CD4-positive, alpha-beta memory T cell (primary cell): Measurements from ENCODE around the gene INPP4B. TPM values are rescaled to one million over a fixed set of nuclear protein-coding genes. Genes with fewer than 3 reads are reported as not detected.

Experiments used
- CTCF ChIA-PET: fragments of 350-600 bp; sonication (Branson Sonifier 250); formaldehyde crosslinking; loops from one replicate; lab custom pipeline; 2021; ENCODE audit warnings: inconsistent platforms; ENCODE audit not compliant: partially characterized antibody; lab: Charles Lee
- POLR2A ChIA-PET: fragments of 350-600 bp; sonication (Branson Sonifier 250); formaldehyde crosslinking; loops from one replicate; lab custom pipeline; 2021; ENCODE audit not compliant: partially characterized antibody; lab: Charles Lee
- DNase-seq, 5 donors: peaks; one replicate each; pipeline versions ENCODE4 v3.0.0 to v3.0.0-alpha.2; 2020 to 2022; ENCODE audit warnings: mixed read lengths in 1 of 5
- H3K27ac ChIP-seq: one replicate; pipeline ENCODE4 v1.7.0; 2013; ENCODE audit warnings: low read depth, low read length
- H3K27me3 ChIP-seq: 2 replicates; pipeline ENCODE4 v1.7.0; 2013; ENCODE audit warnings: mild to moderate bottlenecking, low read length, moderate library complexity; ENCODE audit not compliant: insufficient read depth
- H3K36me3 ChIP-seq: 2 replicates; pipeline ENCODE4 v1.7.0; 2013; ENCODE audit warnings: mild to moderate bottlenecking, low read length, moderate library complexity; ENCODE audit not compliant: insufficient read depth
- H3K4me1 ChIP-seq: 2 replicates; pipeline ENCODE4 v1.7.0; 2013; ENCODE audit warnings: mild to moderate bottlenecking, low read length, moderate library complexity; ENCODE audit not compliant: insufficient read depth
- H3K4me3 ChIP-seq, 2 donors: one replicate each; pipeline ENCODE4 v1.7.0; 2013; ENCODE audit warnings: low read length in 2 of 2, mild to moderate bottlenecking in 1 of 2
- H3K9me3 ChIP-seq, 2 donors: one replicate each; pipeline ENCODE4 v1.7.0; 2013; ENCODE audit warnings: low read length in 2 of 2, control low read depth in 1 of 2; ENCODE audit not compliant: control insufficient read depth in 1 of 2
- H3K27ac Mint-ChIP-seq, 7 donors: one replicate each; pipeline ENCODE4 v1.8.0; 2020 to 2021; ENCODE audit warnings: mixed read lengths in 7 of 7, mild to moderate bottlenecking in 6 of 7, inconsistent platforms in 3 of 7, moderate library complexity in 3 of 7
- H3K27me3 Mint-ChIP-seq, 2 donors: one replicate each; pipeline ENCODE4 v1.8.0; 2020 to 2021; ENCODE audit warnings: mixed read lengths in 2 of 2
- H3K36me3 Mint-ChIP-seq, 2 donors: one replicate each; pipeline ENCODE4 v1.8.0; 2020 to 2021; ENCODE audit warnings: mixed read lengths in 2 of 2, inconsistent platforms in 1 of 2, mild to moderate bottlenecking in 1 of 2
- H3K4me1 Mint-ChIP-seq, 4 donors: one replicate each; pipeline ENCODE4 v1.8.0; 2020 to 2021; ENCODE audit warnings: mixed read lengths in 4 of 4, mild to moderate bottlenecking in 1 of 4
- H3K4me3 Mint-ChIP-seq, 8 donors: one replicate each; pipeline ENCODE4 v1.8.0; 2020 to 2021; ENCODE audit warnings: mixed read lengths in 8 of 8, mild to moderate bottlenecking in 7 of 8, moderate library complexity in 6 of 8, inconsistent platforms in 3 of 8
- H3K9me3 Mint-ChIP-seq, 8 donors: one replicate each; pipeline ENCODE4 v1.8.0; 2020 to 2021; ENCODE audit warnings: mixed read lengths in 8 of 8, mild to moderate bottlenecking in 5 of 8, inconsistent platforms in 3 of 8, moderate library complexity in 1 of 8
- intact Hi-C: fragments of 100-400 bp; cut with micrococcal nuclease; formaldehyde crosslinking; loops from one replicate; pipeline ENCODE4 v1.15.1; 2023
- polyA plus RNA-seq, 2 donors: library from polyadenylated mRNA; unstranded; fragments of 300-500 nt; fragmentation: Illumina TruSeq; gene quantifications; one replicate each; pipeline ENCODE4 v1.2.3, GENCODE V29; 2021
- total RNA-seq, 2 experiments: library from RNA; stranded (reverse); gene quantifications; one replicate each; pipeline ENCODE4 v1.2.3, GENCODE V29; 2021

INPP4B gene
- total and polyA plus RNA-seq, 4 experiments from 2014 or later = 76.7 to 112 (median 80.8) TPM

DNA sequence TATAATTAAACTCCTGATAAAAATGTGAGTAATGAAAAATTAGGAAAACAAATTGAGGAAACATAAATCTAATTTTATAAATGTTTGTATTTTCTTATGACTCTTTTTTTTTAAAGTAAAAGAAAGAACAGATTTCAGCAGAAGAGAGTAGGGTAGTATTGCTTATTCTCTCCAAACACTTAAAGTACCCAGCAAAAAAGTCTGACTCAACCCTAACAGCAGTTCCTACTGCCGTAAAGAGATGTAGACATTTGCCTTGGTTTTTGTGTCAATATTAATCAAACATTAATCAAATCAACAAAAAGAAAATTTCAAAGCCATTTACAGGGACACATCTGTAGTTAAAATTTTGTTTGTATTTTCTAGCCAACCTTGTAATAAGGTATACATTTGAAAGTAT lies 701.3 kb downstream of the INPP4B start:
- no peaks in the 10 kb centered on the region for H3K27me3 ChIP-seq
- ChIA-PET POLR2A (no interaction called here), CTCF (interaction anchor here (0.9 kb wide), 1 partner anchor 10 kb away, joined by 3 read pairs; no protein-coding TSS in a partner anchor)
- DNase-seq = no peak
- Mint-ChIP-seq H3K4me1 (peaks cover 44 to 69% (median 56%) of the 10 kb centered on the region in 4 donors), H3K9me3 (peaks cover 0 to 4% (median 0%) of the 10 kb centered on the region in 8 donors), H3K27me3 (no peaks in the 10 kb centered on the region), H3K27ac (peak overlapping the region in 4 of 7 donors; percentile 36 to 68 (median 56)), H3K4me3 (no peak overlapping the region), H3K36me3 (peaks cover 71 to 76% of the 10 kb centered on the region in 2 donors)
- peaks cover 30% of the 10 kb centered on the region for H3K36me3 ChIP-seq
- H3K27ac ChIP-seq = no peak overlapping the region
- intact Hi-C loops = no loop called here
- H3K4me3 ChIP-seq = no peak overlapping the region
- peaks cover 27% of the 10 kb centered on the region for H3K4me1 ChIP-seq
- H3K9me3 ChIP-seq = no peaks in the 10 kb centered on the region

DNA sequence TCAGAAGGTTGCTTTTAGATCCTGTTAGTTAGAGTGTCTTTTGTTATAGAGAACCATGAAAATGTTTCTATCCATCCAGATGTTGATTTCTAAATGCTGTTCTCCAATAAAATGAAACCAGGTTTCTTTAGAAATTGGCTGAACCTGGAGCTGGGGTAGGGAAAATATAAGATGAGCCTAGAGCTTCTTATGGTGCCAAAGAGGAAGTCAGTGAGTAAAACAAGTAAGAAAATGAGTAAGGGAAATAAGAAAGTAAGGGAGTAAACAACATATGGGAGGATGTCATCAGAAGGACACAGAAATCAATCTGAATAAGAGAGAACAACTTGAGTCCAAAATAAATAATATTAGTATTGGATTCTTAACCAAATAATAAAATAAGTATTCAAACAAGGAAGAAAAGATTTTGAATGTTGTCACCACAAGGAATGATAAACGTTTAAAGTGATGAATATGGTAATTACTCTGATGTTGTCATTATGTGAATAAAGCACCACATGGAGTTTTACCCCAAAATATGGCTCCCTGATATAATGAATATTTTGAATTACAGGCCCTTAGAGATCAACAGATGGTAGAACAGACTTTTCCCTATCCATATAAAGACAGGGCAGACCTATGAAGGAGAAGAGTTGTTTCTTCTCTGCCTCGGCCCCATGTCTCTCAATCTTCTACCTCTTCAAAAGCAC lies 703.6 kb downstream of the INPP4B start:
- H3K36me3 Mint-ChIP-seq = peaks cover 62 to 65% of the 10 kb centered on the region in 2 donors
- Histone ChIP-seq H3K36me3 (peaks cover 21% of the 10 kb centered on the region), H3K9me3 (no peaks in the 10 kb centered on the region), H3K27ac (no peak overlapping the region), H3K4me1 (peaks cover 23% of the 10 kb centered on the region), H3K4me3 (no peak overlapping the region), H3K27me3 (no peaks in the 10 kb centered on the region)
- H3K27me3 Mint-ChIP-seq = no peaks in the 10 kb centered on the region
- H3K4me3 Mint-ChIP-seq = peak overlapping the region in 2 of 8 donors; percentile 17 to 61
- H3K9me3 Mint-ChIP-seq = peaks cover 0 to 4% (median 0%) of the 10 kb centered on the region in 8 donors
- POLR2A ChIA-PET = interaction anchor here (1.0 kb wide), 1 partner anchor 123 kb away, joined by 4 read pairs; no protein-coding TSS in a partner anchor
- intact Hi-C loops = no loop called here
- DNase-seq = no peak
- H3K27ac Mint-ChIP-seq = peak overlapping the region; percentile 38 to 85 (median 78)
- CTCF ChIA-PET = interaction anchor here (0.6 kb wide), 1 partner anchor 780 kb away, joined by 3 read pairs; no protein-coding TSS in a partner anchor
- peaks cover 34 to 55% (median 47%) of the 10 kb centered on the region in 4 donors for H3K4me1 Mint-ChIP-seq

DNA sequence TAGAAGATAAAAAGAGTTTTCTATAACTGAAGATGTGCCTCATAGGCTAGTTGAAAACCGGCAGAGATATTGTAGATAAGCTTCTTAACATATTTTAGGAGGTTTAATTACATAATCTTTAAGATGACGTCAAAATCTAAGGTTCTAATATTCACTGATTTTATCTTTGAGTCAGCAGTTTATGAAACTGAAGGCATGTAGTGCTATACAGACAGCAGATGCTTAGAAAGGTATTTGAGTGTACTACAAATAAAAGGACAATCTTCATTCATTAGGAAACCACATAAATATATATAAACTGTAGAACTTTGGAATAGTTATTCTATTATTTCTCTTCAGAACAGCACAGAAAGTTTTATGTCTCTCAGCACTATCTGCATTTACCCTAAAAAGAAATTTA lies 704.9 kb downstream of the INPP4B start:
- Mint-ChIP-seq H3K4me1 (peaks cover 34 to 51% (median 46%) of the 10 kb centered on the region in 4 donors), H3K27ac (peak overlapping the region; percentile 3 to 73 (median 61)), H3K9me3 (peaks cover 0 to 2% (median 0%) of the 10 kb centered on the region in 8 donors), H3K27me3 (no peaks in the 10 kb centered on the region), H3K36me3 (peaks cover 60 to 64% of the 10 kb centered on the region in 2 donors), H3K4me3 (no peak overlapping the region)
- Histone ChIP-seq H3K36me3 (peaks cover 16% of the 10 kb centered on the region), H3K27ac (no peak overlapping the region), H3K4me3 (no peak overlapping the region), H3K4me1 (peaks cover 23% of the 10 kb centered on the region), H3K9me3 (no peaks in the 10 kb centered on the region), H3K27me3 (no peaks in the 10 kb centered on the region)
- no peak for DNase-seq
- ChIA-PET CTCF (interaction anchor here (0.8 kb wide), 1 partner anchor 13 kb away, joined by 3 read pairs; no protein-coding TSS in a partner anchor), POLR2A (no interaction called here)
- intact Hi-C loops = no loop called here

DNA sequence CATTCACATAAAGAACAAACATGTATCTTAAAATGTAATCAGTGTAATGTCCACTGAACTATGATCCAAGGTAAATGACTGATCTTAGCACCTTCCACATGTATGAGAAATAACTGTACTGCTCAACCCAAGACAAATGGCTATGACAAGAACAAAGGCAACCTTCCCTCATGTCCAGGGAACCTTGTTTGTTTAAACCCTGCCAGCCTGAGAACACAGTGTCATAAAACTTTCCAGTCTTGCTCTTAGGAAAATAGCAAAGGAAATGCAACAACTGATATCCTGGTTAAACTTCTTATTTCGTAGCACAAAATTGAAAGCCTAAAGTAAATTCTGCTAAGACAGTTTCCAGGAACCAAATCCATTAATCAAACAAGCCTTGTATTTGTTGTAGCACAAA lies 715.4 kb downstream of the INPP4B start:
- no peak overlapping the region for H3K4me3 ChIP-seq

DNA sequence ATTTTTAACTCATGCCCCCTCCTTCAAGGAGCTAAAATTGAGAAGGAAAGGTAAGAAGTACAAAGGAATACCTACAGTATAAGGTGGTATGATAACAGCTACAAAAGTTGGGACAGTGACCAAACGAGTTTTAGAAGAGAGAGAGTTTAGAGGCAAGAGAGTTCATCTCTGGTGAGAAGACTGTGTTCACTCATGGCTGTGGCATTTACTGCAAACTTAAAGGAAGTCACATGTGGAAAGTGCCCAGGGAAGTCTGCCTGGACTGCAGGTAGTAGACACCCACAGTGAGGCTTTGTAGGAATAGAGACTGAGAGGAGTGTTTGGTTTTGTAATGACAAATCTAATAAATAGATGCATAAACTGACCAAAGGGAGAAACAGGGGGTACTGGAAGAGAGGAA lies 716.2 kb downstream of the INPP4B start:
- H3K4me1 ChIP-seq = peaks cover 59% of the 10 kb centered on the region
- no peaks in the 10 kb centered on the region for H3K9me3 ChIP-seq
- Mint-ChIP-seq H3K4me1 (peaks cover 15 to 33% (median 23%) of the 10 kb centered on the region in 4 donors), H3K36me3 (peaks cover 9 to 21% of the 10 kb centered on the region in 2 donors), H3K27me3 (no peaks in the 10 kb centered on the region), H3K4me3 (peak overlapping the region in 2 of 8 donors; percentile 24 to 33), H3K27ac (peak overlapping the region; percentile 19 to 90 (median 78)), H3K9me3 (no peaks in the 10 kb centered on the region)
- CTCF ChIA-PET = interaction anchor here (0.7 to 2.1 kb wide), 3 partner anchors 10 to 718 kb away, joined by 3 to 5 read pairs (median 3); no protein-coding TSS in a partner anchor
- no peaks in the 10 kb centered on the region for H3K27me3 ChIP-seq
- H3K36me3 ChIP-seq = no peaks in the 10 kb centered on the region
- H3K4me3 ChIP-seq = no peak overlapping the region
- POLR2A ChIA-PET = interaction anchor here (0.6 kb wide), 1 partner anchor 59 kb away, joined by 3 read pairs; no protein-coding TSS in a partner anchor
- intact Hi-C loops = loop anchor here (5.0 kb wide), 1 partner anchor 823 kb away; no protein-coding TSS in a partner anchor
- no peak for DNase-seq
- H3K27ac ChIP-seq = no peak overlapping the region

More for the DNA sequence above, 715.4 kb downstream of the INPP4B start:
- H3K4me1 ChIP-seq = peaks cover 61% of the 10 kb centered on the region
- Mint-ChIP-seq H3K9me3 (no peaks in the 10 kb centered on the region), H3K36me3 (peaks cover 4 to 21% of the 10 kb centered on the region in 2 donors), H3K27ac (peak overlapping the region; percentile 19 to 86 (median 71)), H3K4me1 (peaks cover 14 to 33% (median 22%) of the 10 kb centered on the region in 4 donors), H3K4me3 (no peak overlapping the region), H3K27me3 (no peaks in the 10 kb centered on the region)
- DNase-seq = no peak
- POLR2A ChIA-PET = no interaction called here
- intact Hi-C loops = no loop called here
- H3K27ac ChIP-seq = no peak overlapping the region
- CTCF ChIA-PET = interaction anchor here (2.1 kb wide), 1 partner anchor 590 kb away, joined by 5 read pairs; no protein-coding TSS in a partner anchor
- H3K9me3 ChIP-seq = no peaks in the 10 kb centered on the region
- H3K27me3 ChIP-seq = no peaks in the 10 kb centered on the region
- H3K36me3 ChIP-seq = no peaks in the 10 kb centered on the region

DNA sequence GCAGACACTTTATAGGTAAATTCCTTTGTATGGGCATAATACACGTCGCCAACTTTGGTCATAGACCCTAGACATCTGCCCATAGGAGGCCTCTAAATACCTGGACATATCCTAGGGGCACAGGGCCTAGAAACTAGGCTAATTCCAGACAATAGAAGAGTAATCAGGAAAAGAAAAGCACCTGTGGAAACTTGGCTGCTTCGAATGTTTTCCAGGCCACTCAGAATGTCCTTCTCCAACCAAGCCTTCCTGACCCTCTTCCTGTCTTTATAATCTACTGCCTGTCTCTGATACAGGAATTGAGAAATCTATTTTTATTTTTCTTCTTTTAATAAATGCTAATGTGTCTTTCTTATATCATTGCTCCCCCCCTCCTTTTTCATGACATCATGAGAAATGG lies 716.6 kb downstream of the INPP4B start:
- intact Hi-C loops = loop anchor here (5.0 kb wide), 1 partner anchor 822 kb away; no protein-coding TSS in a partner anchor
- Mint-ChIP-seq H3K27ac (peak overlapping the region; percentile 19 to 90 (median 78)), H3K4me1 (peaks cover 18 to 33% (median 24%) of the 10 kb centered on the region in 4 donors), H3K27me3 (no peaks in the 10 kb centered on the region), H3K4me3 (peak overlapping the region in 2 of 8 donors; percentile 24 to 33), H3K9me3 (no peaks in the 10 kb centered on the region), H3K36me3 (peaks cover 11 to 24% of the 10 kb centered on the region in 2 donors)
- no peak for DNase-seq
- H3K4me3 ChIP-seq = no peak overlapping the region
- no peaks in the 10 kb centered on the region for H3K27me3 ChIP-seq
- no peaks in the 10 kb centered on the region for H3K36me3 ChIP-seq
- POLR2A ChIA-PET = interaction anchor here (1.9 kb wide), 1 partner anchor 717 kb away, joined by 10 read pairs; the partner anchor contains the start of gene INPP4B
- H3K4me1 ChIP-seq = peaks cover 55% of the 10 kb centered on the region
- H3K27ac ChIP-seq = no peak overlapping the region
- H3K9me3 ChIP-seq = no peaks in the 10 kb centered on the region
- CTCF ChIA-PET = interaction anchor here (0.7 to 2.2 kb wide), 6 partner anchors 28 to 718 kb away, joined by 3 to 23 read pairs (median 8); partner anchors contain the start of gene INPP4B
